ENCODE data around the gene SNRPD3.
"Not testable (repeated sequence)": the region's sequence is repeated elsewhere in the genome, so short reads cannot be mapped to it uniquely, and the experiment has no call there.

SNRPD3 gene

GRCh38 chr22:24555165-24556039 is at the start of gene SNRPD3:
Gene SNRPD3 (plus strand): TSS chr22:24555999. CDS start chr22:24557675, 1,676 bp downstream.
- peak; percentile 99 for DNase-seq

- no peak for DNase-seq
Measured at GRCh38 chr22:24506802-24507438, 48.9 kb upstream of the SNRPD3 start.

GRCh38 chr22:24507716-24508115 is 48.1 kb upstream of the SNRPD3 start:
- no peak for DNase-seq

GRCh38 chr22:24510637-24511625 is 44.9 kb upstream of the SNRPD3 start:
- DNase-seq, result peak; percentile 68

- DNase-seq, result no peak
Measured at GRCh38 chr22:24512043-24512442, 43.8 kb upstream of the SNRPD3 start.

GRCh38 chr22:24513378-24514240 is 42.2 kb upstream of the SNRPD3 start:
- no peak for DNase-seq

GRCh38 chr22:24514241-24515026 is 41.4 kb upstream of the SNRPD3 start:
- no peak for DNase-seq

GRCh38 chr22:24515027-24515338 is 40.8 kb upstream of the SNRPD3 start:
- DNase-seq, result no peak

GRCh38 chr22:24516301-24516737 is 39.5 kb upstream of the SNRPD3 start:
- peak; percentile 93 for DNase-seq

- no peak for DNase-seq
Measured at GRCh38 chr22:24517446-24517845, 38.4 kb upstream of the SNRPD3 start.

- DNase-seq, result no peak
Measured at GRCh38 chr22:24518228-24518627, 37.6 kb upstream of the SNRPD3 start.

GRCh38 chr22:24518771-24519485 is 36.9 kb upstream of the SNRPD3 start:
- no peak for DNase-seq

GRCh38 chr22:24519496-24519895 is 36.3 kb upstream of the SNRPD3 start:
- no peak for DNase-seq

GRCh38 chr22:24521791-24522245 is 34.0 kb upstream of the SNRPD3 start:
- peak; percentile 58 for DNase-seq

GRCh38 chr22:24523873-24524272 is 31.9 kb upstream of the SNRPD3 start:
- peak; percentile 62 for DNase-seq

GRCh38 chr22:24525416-24526037 is 30.3 kb upstream of the SNRPD3 start:
- DNase-seq, result peak; percentile 61

- no peak for DNase-seq
Measured at GRCh38 chr22:24526191-24526590, 29.6 kb upstream of the SNRPD3 start.

GRCh38 chr22:24529898-24530297 is 25.9 kb upstream of the SNRPD3 start:
- no peak for DNase-seq

GRCh38 chr22:24530968-24531367 is 24.8 kb upstream of the SNRPD3 start:
- not testable (repeated sequence) for DNase-seq

- no peak for DNase-seq
Measured at GRCh38 chr22:24532075-24532474, 23.7 kb upstream of the SNRPD3 start.

Measured in fibroblast of upper back skin (primary cell).